Tibial nerve (tissue), 3 donors: Measurements from ENCODE around the gene KRT16.

Experiments used
- EP300 ChIP-seq, 2 donors: sonication (generic); formaldehyde crosslinking; IDR thresholded peaks; one replicate each; pipeline ENCODE4 v1.6.1; 2017; ENCODE audit warnings: antibody characterized with exemption in 2 of 2, mild to moderate bottlenecking in 1 of 2
- POLR2A ChIP-seq, 2 donors: fragments of 450-650 bp; IDR thresholded peaks; one replicate each; pipeline ENCODE4 v1.6.1; 2017; ENCODE audit warnings: antibody characterized with exemption in 2 of 2, mild to moderate bottlenecking in 2 of 2, moderate library complexity in 2 of 2

GRCh38 chr17:41594363-41594915 is 18.1 kb downstream of the KRT16 start:
- TF ChIP-seq EP300 (IDR thresholded peaks at IDR 0.05) (no peak), POLR2A (IDR thresholded peaks at IDR 0.05) (no peak)
